OCI-LY1 (cell line): ENCODE measurements around the gene GOLGA6B.
"Not testable (repeated sequence)": the region's sequence is repeated elsewhere in the genome, so short reads cannot be mapped to it uniquely, and the experiment has no call there.

ENCODE experiments used
- EZH2 ChIP-seq: fragments of 200-600 bp; sonication (generic), shearing (Covaris generic); IDR thresholded peaks from 2 replicates; pipeline ENCODE4 v1.8.0; 2017; ENCODE audit warnings: borderline replicate concordance, mixed run types, mild to moderate bottlenecking, antibody characterized with exemption, low read length, moderate library complexity, mixed read lengths
- TF ChIP-seq, protein P1 (sequence below): fragments of 200-600 bp; sonication (generic), shearing (Covaris generic); IDR thresholded peaks from 2 replicates; pipeline ENCODE4 v1.5.1; 2017; ENCODE audit warnings: mild to moderate bottlenecking, antibody characterized with exemption, low read length, moderate library complexity, mixed read lengths

GRCh38 chr15:72669803-72670202 is 15.3 kb downstream of the GOLGA6B start:
- TF ChIP-seq, protein P1, sequence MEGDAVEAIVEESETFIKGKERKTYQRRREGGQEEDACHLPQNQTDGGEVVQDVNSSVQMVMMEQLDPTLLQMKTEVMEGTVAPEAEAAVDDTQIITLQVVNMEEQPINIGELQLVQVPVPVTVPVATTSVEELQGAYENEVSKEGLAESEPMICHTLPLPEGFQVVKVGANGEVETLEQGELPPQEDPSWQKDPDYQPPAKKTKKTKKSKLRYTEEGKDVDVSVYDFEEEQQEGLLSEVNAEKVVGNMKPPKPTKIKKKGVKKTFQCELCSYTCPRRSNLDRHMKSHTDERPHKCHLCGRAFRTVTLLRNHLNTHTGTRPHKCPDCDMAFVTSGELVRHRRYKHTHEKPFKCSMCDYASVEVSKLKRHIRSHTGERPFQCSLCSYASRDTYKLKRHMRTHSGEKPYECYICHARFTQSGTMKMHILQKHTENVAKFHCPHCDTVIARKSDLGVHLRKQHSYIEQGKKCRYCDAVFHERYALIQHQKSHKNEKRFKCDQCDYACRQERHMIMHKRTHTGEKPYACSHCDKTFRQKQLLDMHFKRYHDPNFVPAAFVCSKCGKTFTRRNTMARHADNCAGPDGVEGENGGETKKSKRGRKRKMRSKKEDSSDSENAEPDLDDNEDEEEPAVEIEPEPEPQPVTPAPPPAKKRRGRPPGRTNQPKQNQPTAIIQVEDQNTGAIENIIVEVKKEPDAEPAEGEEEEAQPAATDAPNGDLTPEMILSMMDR = not testable (repeated sequence)
- not testable (repeated sequence) for TF ChIP-seq EZH2
